DOHH2 (cell line): ENCODE results near the gene SORL1.

Experiments
- CTCF ChIP-seq: fragments of 200-600 bp; sonication (generic); IDR thresholded peaks from one replicate; pipeline ENCODE4 v1.5.1; 2014; ENCODE audit warnings: antibody characterized with exemption, mild to moderate bottlenecking, low read depth, low read length; ENCODE audit not compliant: poor library complexity, severe bottlenecking
- EZH2phosphoT487 ChIP-seq: fragments of 200-600 bp; sonication (generic); IDR thresholded peaks from 2 replicates; pipeline ENCODE4 v1.6.1; 2017; ENCODE audit warnings: borderline replicate concordance, mild to moderate bottlenecking, antibody characterized with exemption, low read length, moderate library complexity, mixed read lengths

- TF ChIP-seq CTCF (no peak), EZH2phosphoT487 (no peak)
Measured at GRCh38 chr11:121670266-121670665, 218.2 kb downstream of the SORL1 start.
